ENCODE data around the gene SHPK. TPM values are rescaled to one million over a fixed set of nuclear protein-coding genes. Genes with fewer than 3 reads are reported as not detected.
A peak's percentile ranks its signal among the peaks of the same experiment; 100 is the strongest.

SHPK gene
- total and polyA plus RNA-seq, 9 of the 15 experiments (the other 6 are each of a cell fraction or from before 2014, with no cell fraction given): 2.5 to 16.3 (median 11.8) TPM

- TF ChIP-seq ZNF785 (CRISPR knock-in tag; IDR thresholded peaks at IDR 0.05) (no peak), SAFB (IDR thresholded peaks at IDR 0.05; ENCODE audit: borderline replicate concordance, low read depth, low read length) (no peak), GTF2A2 (tag; IDR thresholded peaks at IDR 0.05) (no peak), MCM7 (IDR thresholded peaks at IDR 0.05) (no peak), E2F3 (CRISPR knock-in tag; IDR thresholded peaks at IDR 0.05) (no peak), GTF2E2 (tag; IDR thresholded peaks at IDR 0.05) (no peak)
Measured at GRCh38 chr17:3559270-3559645, 76.8 kb downstream of the SHPK start (continued).

GRCh38 chr17:3558603-3559269 is 77.3 kb downstream of the SHPK start:
- Histone ChIP-seq H3K4me3 (no peak overlapping the region), H3K27me3 (ENCODE audit: control insufficient read depth in 2 of 2, insufficient read depth in 2 of 2, low read length in 2 of 2) (peaks cover 0 to 17% of the 10 kb centered on the region in 2 experiments; a peak in 2 of 5 replicates), H3K9me3 (replicated peaks; ENCODE audit: control insufficient read depth, insufficient read depth, low read depth, low read length) (no peaks in the 10 kb centered on the region), H4K20me1 (replicated peaks; ENCODE audit: control insufficient read depth, insufficient read depth, low read length) (no peaks in the 10 kb centered on the region; the same call in 1 of the 2 replicates), H3K79me2 (ENCODE audit: control insufficient read depth, insufficient read depth, low read length) (no peaks in the 10 kb centered on the region), H2AFZ (ENCODE audit: low read depth, low read length) (peak overlapping the region; percentile 65; the same call in 1 of the 2 replicates), H3K36me3 (ENCODE audit: control insufficient read depth, insufficient read depth, low read length) (no peaks in the 10 kb centered on the region), H3K9me1 (ENCODE audit: control insufficient read depth, insufficient read depth, low read length) (peaks cover 4% of the 10 kb centered on the region), H3K4me1 (replicated peaks in 1 of 2; ENCODE audit: control insufficient read depth in 2 of 2, insufficient read depth in 2 of 2, low read length in 2 of 2) (peaks cover 11 to 24% of the 10 kb centered on the region in 2 experiments), H3K9ac (ENCODE audit: insufficient read depth in 1 of 2, low read depth in 2 of 2, low read length in 2 of 2) (no peak overlapping the region; a peak in 1 of 4 replicates), H3K27ac (ENCODE audit: extremely low read depth, low read depth, low read length) (no peak overlapping the region), H3K4me2 (ENCODE audit: insufficient read depth, low read length) (no peak overlapping the region)
- ChIA-PET CTCF (ENCODE audit: low intra/inter-chr PET ratio) (no interaction called here), POLR2A (no interaction called here)
- WGBS (ENCODE audit: insufficient coverage, low coverage, missing lambda C conversion rate): 29% methylated on average over 16 of the region's 25 CpGs
- FAIRE-seq: no peak
- no peak for DNase-seq (ENCODE audit: extremely low read depth in 1 of 4, low spot score in 3 of 4)
- no peak for ATAC-seq
- no TSS peak for BruUV-seq (replicated peaks)
- intact Hi-C loops (cut with micrococcal nuclease) (no loop called here), in situ Hi-C loops (cut with MboI) (no loop called here)
- TF ChIP-seq CBFA2T2 (conservative IDR thresholded peaks at IDR 0.05) (peak; percentile 58; the same call in 1 of the 2 replicates), JUND (IDR thresholded peaks at IDR 0.05; ENCODE audit: borderline replicate concordance, low read depth, low read length) (no peak), JUND (tag; IDR thresholded peaks at IDR 0.05; ENCODE audit: borderline replicate concordance, low read depth, low read length) (no peak), ZBTB33 (CRISPR knock-in tag; IDR thresholded peaks at IDR 0.05) (peak; percentile 66; the same call in 1 of the 2 replicates), ELK3 (CRISPR knock-in tag; IDR thresholded peaks at IDR 0.05) (no peak), TBL1XR1 (IDR thresholded peaks at IDR 0.05; ENCODE audit: low read length in 2 of 2) (no peak), SRSF9 (IDR thresholded peaks at IDR 0.05; ENCODE audit: borderline replicate concordance, low read depth, low read length) (no peak), ZNF24 (IDR thresholded peaks at IDR 0.05) (no peak), SAFB (IDR thresholded peaks at IDR 0.05; ENCODE audit: borderline replicate concordance, low read depth, low read length) (no peak), ZNF134 (CRISPR knock-in tag; conservative IDR thresholded peaks at IDR 0.05) (no peak), CCNT2 (IDR thresholded peaks at IDR 0.05; ENCODE audit: borderline replicate concordance, extremely low read depth, insufficient read length, low read depth, low read length) (no peak), TAF15 (IDR thresholded peaks at IDR 0.05; ENCODE audit: low read depth, low read length) (no peak), MAZ (CRISPR knock-in tag; conservative IDR thresholded peaks at IDR 0.05 in 1 of 2, IDR thresholded peaks at IDR 0.05 in 1 of 2) (no peak), SIN3B (IDR thresholded peaks at IDR 0.05; ENCODE audit: low read depth) (no peak), OTX1 (CRISPR knock-in tag; IDR thresholded peaks at IDR 0.05) (no peak), ZNF165 (CRISPR knock-in tag; IDR thresholded peaks at IDR 0.05; ENCODE audit: borderline replicate concordance) (no peak)

Measured in K562 (cell line).